ENCODE results near the gene KDM2A.

The KDM2A gene

GRCh38 chr11:67276781-67277230 is 157.7 kb downstream of the KDM2A start:
- Histone ChIP-seq H3K4me2 (peak overlapping the region; percentile 99 to 100 (median 100)), H3K9ac (peak overlapping the region; percentile 93 to 100 (median 99)), H3K4me3 (peak overlapping the region in 6 of 10 experiments; percentile 14 to 99 (median 42); a peak in 7 of 20 replicates), H3K36me3 (peaks cover 64 to 90% (median 88%) of the 10 kb centered on the region in 11 experiments), H3K9me3 (replicated peaks in 1 of 11) (no peaks in the 10 kb centered on the region), H4K20me1 (peaks cover 0 to 39% (median 20%) of the 10 kb centered on the region in 11 experiments; a peak in 11 of 22 replicates), H3K27me3 (no peaks in the 10 kb centered on the region), H3K27ac (peak overlapping the region; percentile 93 to 100 (median 99)), H3K4me1 (peaks cover 97 to 99% (median 98%) of the 10 kb centered on the region in 10 experiments)
- peak in 2 of 11 experiments; percentile 2 to 5; a peak in 1 of 22 replicates for TF ChIP-seq Cebpa-rat (IDR thresholded peaks at IDR 0.05)

GRCh38 chr11:67277231-67277961 is 158.3 kb downstream of the KDM2A start:
- Histone ChIP-seq H3K4me1 (peaks cover 97 to 99% (median 98%) of the 10 kb centered on the region in 10 experiments), H3K27ac (peak overlapping the region; percentile 93 to 100 (median 99)), H3K9ac (peak overlapping the region; percentile 93 to 100 (median 99)), H4K20me1 (peaks cover 0 to 33% (median 14%) of the 10 kb centered on the region in 11 experiments; a peak in 10 of 22 replicates), H3K27me3 (no peaks in the 10 kb centered on the region), H3K36me3 (peaks cover 66 to 90% (median 88%) of the 10 kb centered on the region in 11 experiments), H3K4me3 (peak overlapping the region; percentile 20 to 72 (median 58)), H3K9me3 (replicated peaks in 1 of 11) (no peaks in the 10 kb centered on the region), H3K4me2 (peak overlapping the region; percentile 99 to 100 (median 100))
- peak in 2 of 11 experiments; percentile 13 to 50; a peak in 2 of 22 replicates for TF ChIP-seq Cebpa-rat (IDR thresholded peaks at IDR 0.05)

- H3K27me3 ChIP-seq = no peaks in the 10 kb centered on the region
- no peak for TF ChIP-seq Cebpa-rat (IDR thresholded peaks at IDR 0.05)
- peak overlapping the region; percentile 20 to 72 (median 58) for H3K4me3 ChIP-seq
- H3K27ac ChIP-seq = peak overlapping the region; percentile 93 to 100 (median 99)
- peaks cover 71 to 90% (median 88%) of the 10 kb centered on the region in 11 experiments for H3K36me3 ChIP-seq
- H3K9me3 ChIP-seq (replicated peaks in 1 of 11) = no peaks in the 10 kb centered on the region
- peaks cover 97 to 99% (median 98%) of the 10 kb centered on the region in 10 experiments for H3K4me1 ChIP-seq
- H4K20me1 ChIP-seq = peaks cover 0 to 24% (median 4%) of the 10 kb centered on the region in 11 experiments; a peak in 8 of 22 replicates
- peak overlapping the region; percentile 84 to 100 (median 99) for H3K9ac ChIP-seq
- H3K4me2 ChIP-seq = peak overlapping the region; percentile 85 to 100 (median 100)
Measured at GRCh38 chr11:67278135-67278938, 159.3 kb downstream of the KDM2A start.

GRCh38 chr11:67278939-67279588 is 160.0 kb downstream of the KDM2A start:
- H3K4me2 ChIP-seq = peak overlapping the region; percentile 85 to 100 (median 100)
- H3K27me3 ChIP-seq = no peaks in the 10 kb centered on the region
- peaks cover 0 to 17% (median 0%) of the 10 kb centered on the region in 11 experiments; a peak in 4 of 22 replicates for H4K20me1 ChIP-seq
- H3K27ac ChIP-seq = peak overlapping the region; percentile 93 to 100 (median 99)
- H3K36me3 ChIP-seq = peaks cover 78 to 90% (median 89%) of the 10 kb centered on the region in 11 experiments
- no peaks in the 10 kb centered on the region for H3K9me3 ChIP-seq (replicated peaks in 1 of 11)
- peak overlapping the region; percentile 13 to 72 (median 58); a peak in 18 of 20 replicates for H3K4me3 ChIP-seq
- H3K9ac ChIP-seq = peak overlapping the region; percentile 84 to 100 (median 99)
- H3K4me1 ChIP-seq = peaks cover 97 to 99% (median 98%) of the 10 kb centered on the region in 10 experiments
- TF ChIP-seq Cebpa-rat (IDR thresholded peaks at IDR 0.05) = no peak

- Histone ChIP-seq H3K9ac (peak overlapping the region; percentile 84 to 100 (median 99)), H3K4me2 (peak overlapping the region; percentile 85 to 100 (median 100)), H3K4me1 (peaks cover 97 to 99% (median 98%) of the 10 kb centered on the region in 10 experiments), H3K27ac (peak overlapping the region; percentile 93 to 100 (median 99)), H4K20me1 (peaks cover 0 to 12% (median 0%) of the 10 kb centered on the region in 11 experiments; a peak in 2 of 22 replicates), H3K4me3 (peak overlapping the region; percentile 13 to 72 (median 58); a peak in 17 of 20 replicates), H3K36me3 (peaks cover 78 to 90% (median 89%) of the 10 kb centered on the region in 11 experiments), H3K27me3 (no peaks in the 10 kb centered on the region), H3K9me3 (replicated peaks in 1 of 11) (no peaks in the 10 kb centered on the region)
- no peak for TF ChIP-seq Cebpa-rat (IDR thresholded peaks at IDR 0.05)
Measured at GRCh38 chr11:67279589-67280340, 160.7 kb downstream of the KDM2A start.

GRCh38 chr11:67280341-67280787 is 161.3 kb downstream of the KDM2A start:
- peak overlapping the region in 9 of 10 experiments; percentile 13 to 72 (median 58); a peak in 14 of 20 replicates for H3K4me3 ChIP-seq
- H3K9me3 ChIP-seq (replicated peaks in 1 of 11) = no peaks in the 10 kb centered on the region
- TF ChIP-seq Cebpa-rat (IDR thresholded peaks at IDR 0.05) = no peak
- H3K36me3 ChIP-seq = peaks cover 80 to 90% (median 89%) of the 10 kb centered on the region in 11 experiments
- no peaks in the 10 kb centered on the region for H3K27me3 ChIP-seq
- peaks cover 97 to 99% (median 98%) of the 10 kb centered on the region in 10 experiments for H3K4me1 ChIP-seq
- H3K27ac ChIP-seq = peak overlapping the region; percentile 93 to 100 (median 99)
- H3K9ac ChIP-seq = peak overlapping the region; percentile 84 to 100 (median 99)
- H4K20me1 ChIP-seq = peaks cover 0 to 8% (median 0%) of the 10 kb centered on the region in 11 experiments; a peak in 2 of 22 replicates
- peak overlapping the region; percentile 85 to 100 (median 100) for H3K4me2 ChIP-seq

GRCh38 chr11:67280788-67281551 is 161.9 kb downstream of the KDM2A start:
- H3K4me2 ChIP-seq = peak overlapping the region; percentile 85 to 100 (median 100)
- H3K27me3 ChIP-seq = no peaks in the 10 kb centered on the region
- H3K36me3 ChIP-seq = peaks cover 80 to 90% (median 89%) of the 10 kb centered on the region in 11 experiments
- peak overlapping the region in 9 of 10 experiments; percentile 13 to 72 (median 58); a peak in 15 of 20 replicates for H3K4me3 ChIP-seq
- H4K20me1 ChIP-seq = peaks cover 0 to 2% (median 0%) of the 10 kb centered on the region in 11 experiments; a peak in 2 of 22 replicates
- TF ChIP-seq Cebpa-rat (IDR thresholded peaks at IDR 0.05) = no peak
- H3K9ac ChIP-seq = peak overlapping the region; percentile 84 to 100 (median 99)
- peak overlapping the region; percentile 93 to 100 (median 99) for H3K27ac ChIP-seq
- H3K4me1 ChIP-seq = peaks cover 97 to 99% (median 98%) of the 10 kb centered on the region in 10 experiments
- H3K9me3 ChIP-seq (replicated peaks in 1 of 11) = no peaks in the 10 kb centered on the region

Measured in BLaER1 treated with 17β-estradiol and CSF1 and Interleukin-3, amounts not matched to agents 10 nM and 100 nM (cell line).